HG03520 (cell line): ENCODE measurements around the gene OR5K2.
A peak's percentile ranks its signal among the peaks of the same experiment; 100 is the strongest.

ENCODE experiments used
- ATAC-seq: cut with Tn5 transposase; IDR thresholded peaks from one replicate; pipeline ENCODE4 v1.9.1; 2021; ENCODE audit warnings: mild to moderate bottlenecking, moderate library complexity; ENCODE audit not compliant: unreplicated experiment

The OR5K2 gene

GRCh38 chr3:98521897-98522543, 24.5 kb downstream of the OR5K2 start:
- peak; percentile 38 for ATAC-seq

GRCh38 chr3:98522544-98523281, 25.2 kb downstream of the OR5K2 start, which contains the start of gene CLDND1:
Gene CLDND1 (minus strand): TSS chr3:98522902. CDS start chr3:98521424, 1,478 bp downstream.
- peak; percentile 88 for ATAC-seq

GRCh38 chr3:98525494-98525893, 28.0 kb downstream of the OR5K2 start:
- no peak for ATAC-seq

GRCh38 chr3:98528474-98529346, 31.2 kb downstream of the OR5K2 start:
- ATAC-seq: no peak

- ATAC-seq: no peak
These were observed 32.5 kb downstream of the OR5K2 start for GRCh38 chr3:98529856-98530459.

GRCh38 chr3:98530676-98531075, 33.2 kb downstream of the OR5K2 start:
- no peak for ATAC-seq

GRCh38 chr3:98531622-98532274, 34.3 kb downstream of the OR5K2 start, which contains the start of gene GPR15:
Gene GPR15 (plus strand): TSS chr3:98531978. CDS start chr3:98532034, 56 bp downstream.
- peak; percentile 28 for ATAC-seq

GRCh38 chr3:98532275-98532637, 34.8 kb downstream of the OR5K2 start:
- no peak for ATAC-seq

- no peak for ATAC-seq
These were observed 35.5 kb downstream of the OR5K2 start for GRCh38 chr3:98532709-98533571.

GRCh38 chr3:98534168-98534567, 36.7 kb downstream of the OR5K2 start:
- no peak for ATAC-seq

GRCh38 chr3:98534734-98535133, 37.3 kb downstream of the OR5K2 start:
- no peak for ATAC-seq

GRCh38 chr3:98536456-98537017, 39.1 kb downstream of the OR5K2 start:
- ATAC-seq: peak; percentile 72

- ATAC-seq: peak; percentile 35
These were observed 42.9 kb downstream of the OR5K2 start for GRCh38 chr3:98540346-98540745.

GRCh38 chr3:98541695-98542094, 44.2 kb downstream of the OR5K2 start:
- ATAC-seq: no peak

GRCh38 chr3:98542623-98543022, 45.1 kb downstream of the OR5K2 start:
- ATAC-seq: no peak

GRCh38 chr3:98545940-98546339, 48.5 kb downstream of the OR5K2 start:
- ATAC-seq: peak; percentile 67
